Ovary (tissue), 9 donors: Measurements from ENCODE around the gene EML6. TPM values are rescaled to one million over a fixed set of nuclear protein-coding genes. Genes with fewer than 3 reads are reported as not detected.

Experiments
- DNase-seq, 5 donors: peaks; one replicate each; pipeline ENCODE4 v3.0.0-alpha.2; 2019 to 2020
- H3K27ac ChIP-seq, 2 donors: fragments of 200-600 bp; one replicate each; pipeline versions ENCODE4 v1.5.1 to v1.8.0; 2019 to 2022
- H3K27me3 ChIP-seq: fragments of 200-600 bp; one replicate; pipeline ENCODE4 v1.8.0; 2022
- H3K36me3 ChIP-seq: fragments of 200-600 bp; sonication (generic); one replicate; pipeline ENCODE4 v1.5.1; 2019
- H3K4me1 ChIP-seq: one replicate; pipeline ENCODE4 v1.8.1; 2013; ENCODE audit warnings: mild to moderate bottlenecking, moderate library complexity; ENCODE audit not compliant: insufficient read depth
- H3K4me3 ChIP-seq: fragments of 200-600 bp; sonication (generic); one replicate; pipeline ENCODE4 v1.5.1; 2017
- H3K9me3 ChIP-seq, 2 donors: fragments of 200-600 bp in 1 of 2; sonication (generic) in 1 of 2; one replicate each; pipeline versions ENCODE4 v1.5.1 to v1.8.1; 2013 to 2019; ENCODE audit warnings: mild to moderate bottlenecking in 1 of 2, moderate library complexity in 1 of 2
- CTCF ChIP-seq, 3 donors: fragments of 450-650 bp in 2 of 3; fragments of 200-600 bp in 1 of 3; IDR thresholded peaks; one replicate each; pipeline versions ENCODE4 v1.5.1 to v1.8.0; 2016 to 2022; ENCODE audit warnings: antibody characterized with exemption in 3 of 3, mild to moderate bottlenecking in 1 of 3
- EP300 ChIP-seq: sonication (generic); formaldehyde crosslinking; IDR thresholded peaks from one replicate; pipeline ENCODE4 v1.6.1; 2017; ENCODE audit warnings: antibody characterized with exemption
- POLR2A ChIP-seq: fragments of 450-650 bp; IDR thresholded peaks from one replicate; pipeline ENCODE4 v1.6.1; 2017; ENCODE audit warnings: antibody characterized with exemption, mild to moderate bottlenecking, moderate library complexity
- WGBS, 3 donors: extraction: QIAGEN DNeasy Blood & Tissue Kit in 1 of 3; methylation state at CpG; one replicate each; pipeline versions ENCODE4 v1.1.5 to v1.1.7; 2013 to 2017; 5-methylcytosine and 5-hydroxymethylcytosine counted together
- intact Hi-C, 4 donors: fragments of 100-400 bp; cut with DNase I; formaldehyde crosslinking; loops; one replicate each; pipeline versions ENCODE4 v1.11.0 to v1.15.1; 2022 to 2023
- polyA plus RNA-seq, 2 donors: library from polyadenylated mRNA; stranded (reverse); fragments of 200-250 nt in 1 of 2; fragments of 350-450 nt in 1 of 2; fragmentation: Illumina TruSeq in 1 of 2; extraction: RNeasy Lipid Tissue Mini Kit (QIAGEN cat#74804) in 1 of 2; gene quantifications; one replicate each; pipeline ENCODE4 v1.2.3, GENCODE V29; 2013 to 2014
- total RNA-seq, 7 donors: library from RNA; depleted of rRNA in 2 of 7; stranded (reverse); fragments of >200 nt in 2 of 7; fragmentation: NEBNext Ultra II Directional in 3 of 7; extraction: Animal tissue kit (Norgen Biotek cat#: 25700) in 3 of 7; gene quantifications; one replicate each; pipeline versions ENCODE4 v1.1.0 to v1.2.4, GENCODE V29; 2016 to 2023
- donor health status: DM: no; HTN: no; CAD: no; lungs with moderate emphysema.
- donor health status: DM: no; HTN: no; CAD: no.
- donor health status: Bipolar disorder and iron deficiency.
- donor health status: DM: yes; HTN: yes; CAD: no.
- donor health status: DM: no; HTN: no; CAD: no.
- donor health status: DM: yes; HTN: yes; CAD: no.

Gene EML6
- total and polyA plus RNA-seq, 9 donors: 0.22 to 3.7 (median 0.48) TPM

GRCh38 chr2:54845094-54845493 lies 121.6 kb downstream of the EML6 start:
- Histone ChIP-seq H3K36me3 (no peaks in the 10 kb centered on the region), H3K27me3 (peaks cover 5% of the 10 kb centered on the region), H3K4me1 (no peaks in the 10 kb centered on the region), H3K9me3 (no peaks in the 10 kb centered on the region), H3K27ac (no peak overlapping the region), H3K4me3 (no peak overlapping the region)
- no peak for DNase-seq
- TF ChIP-seq POLR2A: no peak
- no peak for TF ChIP-seq EP300
- no peak for TF ChIP-seq CTCF (IDR thresholded peaks at IDR 0.05)
- 72 to 75% (median 73%) methylated on average over 5 of the region's 5 CpGs for WGBS, 3 donors
- intact Hi-C loops: no loop called here

DNA sequence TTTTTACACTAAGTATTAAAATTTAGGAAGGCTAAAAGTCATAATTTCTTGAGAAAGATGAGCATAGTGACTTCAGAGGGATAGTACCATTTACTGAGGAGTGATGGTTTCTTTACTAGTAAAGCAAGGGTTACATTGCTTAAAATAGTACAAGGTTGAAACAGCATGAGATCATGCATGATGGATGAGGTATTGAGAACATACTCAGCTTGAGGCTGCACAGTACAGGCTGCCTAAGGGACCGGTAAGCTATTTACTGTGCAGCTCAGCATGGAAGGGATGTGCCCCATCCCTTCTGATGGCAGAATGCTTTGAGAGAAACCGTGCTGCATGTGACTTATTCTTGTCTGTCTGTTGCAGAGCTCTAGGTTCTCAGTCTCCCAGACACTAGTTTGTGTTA lies 122.1 kb downstream of the EML6 start:
- no peak for DNase-seq
- Histone ChIP-seq H3K36me3 (no peaks in the 10 kb centered on the region), H3K27me3 (peaks cover 5% of the 10 kb centered on the region), H3K4me3 (no peak overlapping the region), H3K9me3 (no peaks in the 10 kb centered on the region), H3K4me1 (no peaks in the 10 kb centered on the region), H3K27ac (no peak overlapping the region)
- WGBS, 3 donors: 48 to 60% (median 52%) methylated on average over 2 of the region's 2 CpGs
- intact Hi-C loops: no loop called here
- TF ChIP-seq POLR2A: no peak
- TF ChIP-seq CTCF (IDR thresholded peaks at IDR 0.05): no peak
- TF ChIP-seq EP300: no peak

DNA sequence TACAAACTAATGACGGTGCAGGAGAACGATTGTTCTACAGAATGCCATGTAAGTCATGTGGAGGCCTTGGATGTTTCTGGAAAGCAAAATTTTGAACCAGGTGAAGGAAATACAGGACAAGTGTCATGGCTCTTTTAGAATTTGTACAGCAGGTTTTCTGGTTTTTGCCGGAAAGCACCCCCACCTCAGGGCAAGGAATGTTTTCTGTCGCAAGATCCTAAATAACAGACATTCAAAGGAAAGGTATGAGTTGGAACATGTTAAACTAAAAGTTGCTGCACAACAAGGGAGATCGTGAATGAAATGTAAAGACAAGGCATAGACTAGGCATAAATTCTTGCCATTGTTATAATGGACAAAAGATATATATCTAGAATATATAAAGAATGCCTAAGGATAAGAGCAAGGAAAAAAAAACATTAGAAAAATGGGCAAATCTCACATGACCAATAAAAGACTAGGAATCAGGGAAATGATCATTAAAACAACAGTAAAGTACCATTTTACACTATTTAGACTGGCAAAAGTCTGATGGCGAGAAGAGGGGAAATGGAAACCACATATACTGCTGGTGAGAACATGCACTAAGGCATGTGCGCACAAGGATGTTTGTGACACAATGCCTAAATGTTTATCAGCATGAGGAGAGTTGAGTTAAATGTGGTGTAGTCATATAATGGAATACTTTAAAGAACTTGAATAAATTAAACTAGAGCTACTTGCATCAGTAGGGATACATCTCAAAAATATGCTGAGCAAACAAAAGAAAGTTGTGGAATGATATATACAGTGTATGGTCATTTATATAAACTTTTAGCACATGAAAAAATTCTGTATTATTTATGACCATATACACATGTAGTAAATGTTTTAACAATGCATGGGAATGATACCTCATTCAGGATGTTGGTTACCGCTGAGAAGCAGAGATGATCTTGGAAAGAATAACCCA lies 127.0 kb downstream of the EML6 start:
- DNase-seq: no peak
- Histone ChIP-seq H3K36me3 (no peaks in the 10 kb centered on the region), H3K4me1 (no peaks in the 10 kb centered on the region), H3K27ac (no peak overlapping the region), H3K27me3 (peaks cover 5% of the 10 kb centered on the region), H3K4me3 (no peak overlapping the region), H3K9me3 (no peaks in the 10 kb centered on the region)
- WGBS, 3 donors: 95 to 96% (median 95%) methylated on average over 8 of the region's 8 CpGs
- intact Hi-C loops: no loop called here
- no peak for TF ChIP-seq EP300
- TF ChIP-seq CTCF (IDR thresholded peaks at IDR 0.05): no peak
- no peak for TF ChIP-seq POLR2A

- 57 to 76% (median 71%) methylated on average over 5 of the region's 5 CpGs for WGBS, 3 donors
- Histone ChIP-seq H3K4me3 (no peak overlapping the region), H3K27me3 (peaks cover 4% of the 10 kb centered on the region), H3K27ac (no peak overlapping the region), H3K36me3 (no peaks in the 10 kb centered on the region), H3K4me1 (no peaks in the 10 kb centered on the region), H3K9me3 (no peaks in the 10 kb centered on the region)
- intact Hi-C loops: no loop called here
- DNase-seq: no peak
- TF ChIP-seq EP300 (no peak), POLR2A (no peak), CTCF (IDR thresholded peaks at IDR 0.05) (no peak)
Measured at GRCh38 chr2:54853616-54854310, 130.3 kb downstream of the EML6 start.
